Hepatocyte (in vitro differentiated cells): ENCODE data around the gene CDC14B.

Source experiments
- CTCF ChIP-seq: fragments of 200-600 bp; sonication (generic); IDR thresholded peaks from 2 replicates; pipeline ENCODE4 v1.5.1; 2016; ENCODE audit warnings: antibody characterized with exemption, mild to moderate bottlenecking; ENCODE audit not compliant: poor library complexity
- EZH2 ChIP-seq: fragments of 200-600 bp; sonication (generic); IDR thresholded peaks from 2 replicates; pipeline ENCODE4 v1.6.1; 2016; ENCODE audit warnings: antibody characterized with exemption, mild to moderate bottlenecking, borderline replicate concordance
- EZH2phosphoT487 ChIP-seq: fragments of 200-600 bp; sonication (generic); IDR thresholded peaks from one replicate; pipeline ENCODE4 v1.6.1; 2018; ENCODE audit warnings: antibody characterized with exemption, mild to moderate bottlenecking, low read depth, moderate library complexity; ENCODE audit not compliant: unreplicated experiment, severe bottlenecking

DNA sequence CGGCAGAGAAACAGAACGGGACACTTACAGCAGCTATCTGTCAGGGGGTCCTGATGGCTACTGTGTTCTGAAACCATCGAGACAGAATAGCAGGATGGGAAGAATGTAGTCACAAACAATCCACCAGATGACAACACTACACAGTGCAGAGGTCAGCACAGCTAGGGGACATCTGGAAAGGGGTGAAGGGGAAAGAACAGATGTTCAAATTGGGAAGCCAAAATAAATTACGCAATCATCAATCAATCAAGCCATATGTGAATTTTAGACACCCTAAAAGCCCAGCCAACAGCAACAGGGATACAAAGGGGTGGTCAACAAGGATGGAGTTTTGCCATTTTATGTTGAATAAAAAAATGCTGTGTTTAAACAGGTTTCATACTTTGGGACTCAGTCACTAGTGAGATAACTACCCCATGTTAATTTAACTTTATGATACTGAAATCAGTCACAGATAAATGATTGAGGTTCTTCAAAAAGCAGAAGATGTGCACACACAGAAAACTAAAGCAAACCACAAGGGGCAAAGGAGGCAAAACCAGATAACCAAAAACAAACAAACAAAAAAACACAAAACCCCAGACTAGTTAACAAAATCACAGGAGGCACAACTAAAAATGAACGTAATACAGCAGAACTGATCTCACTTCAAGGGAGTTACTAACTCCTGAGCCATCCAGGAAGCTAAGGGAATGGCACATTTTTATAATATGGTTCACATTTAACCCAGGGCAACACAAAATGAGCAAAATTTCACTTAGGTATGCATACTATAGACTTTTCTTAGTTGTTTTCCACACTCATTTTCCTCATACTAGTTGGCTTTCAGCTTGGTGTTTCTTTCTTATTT lies 103.8 kb downstream of the CDC14B start:
- TF ChIP-seq CTCF (no peak), EZH2 (no peak), EZH2phosphoT487 (no peak)
